PFSK-1 (cell line): Measurements from ENCODE around the gene CACNA2D2.

Experiments used
- FOXP2 ChIP-seq: optimal IDR thresholded peaks from 2 replicates; pipeline ENCODE3; 2011; ENCODE audit warnings: borderline replicate concordance, control low read depth, inconsistent platforms; ENCODE audit not compliant: insufficient read depth; ENCODE audit errors: extremely low read length, extremely low read depth
- POLR2AphosphoS5 ChIP-seq: IDR thresholded peaks from 2 replicates; pipeline ENCODE4 v1.6.1; 2012; ENCODE audit warnings: low read depth, mild to moderate bottlenecking, control low read depth, low read length, moderate library complexity
- REST ChIP-seq, 2 experiments: IDR thresholded peaks; 2 replicates each; pipeline versions ENCODE4 v1.6.1 to v1.8.0; 2011 to 2012; ENCODE audit warnings: low read depth in 2 of 2, low read length in 2 of 2, control low read depth in 1 of 2, inconsistent platforms in 1 of 2, mild to moderate bottlenecking in 1 of 2, moderate library complexity in 1 of 2; ENCODE audit not compliant: insufficient read depth in 1 of 2
- SIN3A ChIP-seq: IDR thresholded peaks from 2 replicates; pipeline ENCODE4 v1.6.1; 2012; ENCODE audit warnings: mild to moderate bottlenecking, low read length, moderate library complexity, borderline replicate concordance; ENCODE audit not compliant: insufficient read depth
- TAF1 ChIP-seq: IDR thresholded peaks from 2 replicates; pipeline ENCODE4 v1.6.1; 2012; ENCODE audit warnings: low read length, control low read depth, borderline replicate concordance; ENCODE audit not compliant: insufficient read depth

Gene CACNA2D2

GRCh38 chr3:50515565-50516439, 12.4 kb upstream of the CACNA2D2 start:
- no peak for TF ChIP-seq POLR2AphosphoS5
- TF ChIP-seq REST (IDR thresholded peaks at IDR 0.05; ENCODE audit: insufficient read depth in 1 of 2, low read depth in 2 of 2, low read length in 2 of 2), result no peak
- no peak for TF ChIP-seq TAF1
- TF ChIP-seq SIN3A, result no peak
- no peak for TF ChIP-seq FOXP2

- TF ChIP-seq TAF1 (no peak), FOXP2 (no peak), REST (IDR thresholded peaks at IDR 0.05; ENCODE audit: insufficient read depth in 1 of 2, low read depth in 2 of 2, low read length in 2 of 2) (no peak), POLR2AphosphoS5 (no peak), SIN3A (no peak)
These were observed 8.7 kb upstream of the CACNA2D2 start for GRCh38 chr3:50512131-50512530.

- TF ChIP-seq POLR2AphosphoS5, result no peak
- no peak for TF ChIP-seq TAF1
- no peak for TF ChIP-seq SIN3A
These were observed 6.9 kb upstream of the CACNA2D2 start for GRCh38 chr3:50510325-50510724.

GRCh38 chr3:50509715-50510114, 6.3 kb upstream of the CACNA2D2 start:
- no peak for TF ChIP-seq REST (IDR thresholded peaks at IDR 0.05; ENCODE audit: insufficient read depth in 1 of 2, low read depth in 2 of 2, low read length in 2 of 2)
- no peak for TF ChIP-seq SIN3A
- TF ChIP-seq POLR2AphosphoS5, result no peak
- TF ChIP-seq FOXP2, result no peak
- no peak for TF ChIP-seq TAF1

GRCh38 chr3:50508821-50509220, 5.4 kb upstream of the CACNA2D2 start:
- TF ChIP-seq FOXP2 (no peak), REST (IDR thresholded peaks at IDR 0.05; ENCODE audit: insufficient read depth in 1 of 2, low read depth in 2 of 2, low read length in 2 of 2) (no peak), POLR2AphosphoS5 (no peak), SIN3A (no peak), TAF1 (no peak)
